IMR-90 (cell line): ENCODE data around the gene VWCE. TPM values are rescaled to one million over a fixed set of nuclear protein-coding genes. Genes with fewer than 3 reads are reported as not detected.

Source experiments
- ATAC-seq: fragments of 200-7000 bp; cut with Tn5 transposase; 2 replicates; pipeline ENCODE4 v1.9.1; 2020; ENCODE audit warnings: low read depth, mild to moderate bottlenecking, moderate library complexity
- BruUV-seq: library from RNA; stranded (reverse); fragments of 400-500 nt; replicated peaks from 2 replicates; lab custom pipeline; 2021; lab: Mats Ljungman, UMichigan
- CTCF ChIA-PET: fragments of 300-600 bp; formaldehyde crosslinking; extraction: SDS; loops from one replicate; lab custom pipeline; 2021; ENCODE audit warnings: antibody characterized with exemption; lab: Yijun Ruan, JAX
- POLR2A ChIA-PET: fragments of 300-600 bp; sonication (Branson Sonifier 250); formaldehyde crosslinking; loops from one replicate; lab custom pipeline; 2022; ENCODE audit warnings: antibody characterized with exemption; ENCODE audit not compliant: unreplicated experiment; lab: Charles Lee
- DNase-seq: peaks from one replicate; pipeline ENCODE4 v3.0.0; 2013
- H2AFZ ChIP-seq: replicated peaks from 2 replicates; pipeline ENCODE3; 2013; ENCODE audit warnings: low read length, mild to moderate bottlenecking; ENCODE audit not compliant: poor library complexity
- H2AK5ac ChIP-seq: 2 replicates; pipeline ENCODE4 v1.6.1; 2013; ENCODE audit warnings: low read depth, low read length, inconsistent platforms
- H2AK9ac ChIP-seq: replicated peaks from 2 replicates; pipeline ENCODE3; 2013; ENCODE audit warnings: mild to moderate bottlenecking, low read depth, low read length, moderate library complexity; ENCODE audit not compliant: poor library complexity
- H2BK120ac ChIP-seq: 2 replicates; pipeline ENCODE4 v1.6.1; 2013; ENCODE audit warnings: low read depth, low read length, inconsistent platforms
- H2BK15ac ChIP-seq: 3 replicates; pipeline ENCODE4 v1.6.1; 2013; ENCODE audit warnings: low read depth, low read length, inconsistent platforms
- H2BK20ac ChIP-seq: 2 replicates; pipeline ENCODE4 v1.6.1; 2013; ENCODE audit warnings: low read depth, mild to moderate bottlenecking, inconsistent platforms, low read length, moderate library complexity
- H2BK5ac ChIP-seq: 2 replicates; pipeline ENCODE4 v1.6.1; 2013; ENCODE audit warnings: mild to moderate bottlenecking, low read depth, low read length, inconsistent platforms; ENCODE audit not compliant: poor library complexity, severe bottlenecking
- H3K14ac ChIP-seq: replicated peaks from 2 replicates; pipeline ENCODE4 v1.6.1; 2013; ENCODE audit warnings: low read depth, low read length, inconsistent platforms
- H3K18ac ChIP-seq: 2 replicates; pipeline ENCODE4 v1.6.1; 2013; ENCODE audit warnings: low read depth, low read length, control low read depth
- H3K23ac ChIP-seq: 2 replicates; pipeline ENCODE4 v1.6.1; 2013; ENCODE audit warnings: low read depth, low read length, inconsistent platforms
- H3K27ac ChIP-seq: 2 replicates; pipeline ENCODE4 v1.5.1; 2013; ENCODE audit warnings: mild to moderate bottlenecking, control low read depth, low read length; ENCODE audit not compliant: insufficient read depth
- H3K27me3 ChIP-seq: 2 replicates; pipeline ENCODE4 v1.6.1; 2013; ENCODE audit warnings: low read length; ENCODE audit not compliant: control insufficient read depth, insufficient read depth
- H3K36me3 ChIP-seq: 2 replicates; pipeline ENCODE4 v1.6.1; 2013; ENCODE audit warnings: low read length, mixed read lengths; ENCODE audit not compliant: control insufficient read depth, insufficient read depth
- H3K4ac ChIP-seq: 2 replicates; pipeline ENCODE4 v1.6.1; 2013; ENCODE audit warnings: low read depth, low read length, inconsistent platforms
- H3K4me1 ChIP-seq: 2 replicates; pipeline ENCODE4 v1.6.1; 2013; ENCODE audit warnings: low read length, mixed read lengths; ENCODE audit not compliant: control insufficient read depth, insufficient read depth
- H3K4me2 ChIP-seq: 2 replicates; pipeline ENCODE4 v1.6.1; 2013; ENCODE audit warnings: low read depth, mild to moderate bottlenecking, control low read depth, low read length, moderate library complexity
- H3K4me3 ChIP-seq: 2 replicates; pipeline ENCODE4 v1.5.1; 2013; ENCODE audit warnings: low read depth, mild to moderate bottlenecking, control low read depth, low read length, moderate library complexity; ENCODE audit not compliant: insufficient read depth
- H3K56ac ChIP-seq: 2 replicates; pipeline ENCODE4 v1.6.1; 2013; ENCODE audit warnings: low read length, inconsistent platforms; ENCODE audit not compliant: insufficient read depth; ENCODE audit errors: extremely low read depth
- H3K79me1 ChIP-seq, 2 experiments: 2 replicates each; pipeline ENCODE4 v1.6.1; 2013; ENCODE audit warnings: low read length in 2 of 2, inconsistent platforms in 1 of 2, low read depth in 1 of 2
- H3K9ac ChIP-seq: 2 replicates; pipeline ENCODE4 v1.6.1; 2013; ENCODE audit warnings: low read depth, low read length, control low read depth
- H3K9me1 ChIP-seq: 2 replicates; pipeline ENCODE4 v1.6.1; 2013; ENCODE audit warnings: low read length, inconsistent platforms; ENCODE audit not compliant: insufficient read depth
- H3K9me3 ChIP-seq: 2 replicates; pipeline ENCODE4 v1.6.1; 2013; ENCODE audit warnings: low read length; ENCODE audit not compliant: control insufficient read depth, insufficient read depth
- H4K20me1 ChIP-seq: 2 replicates; pipeline ENCODE4 v1.6.1; 2013; ENCODE audit warnings: low read length, inconsistent platforms; ENCODE audit not compliant: insufficient read depth
- H4K5ac ChIP-seq: 2 replicates; pipeline ENCODE4 v1.6.1; 2013; ENCODE audit warnings: mild to moderate bottlenecking, low read depth, low read length, control low read depth
- H4K8ac ChIP-seq, 2 experiments: 2 replicates each; pipeline ENCODE4 v1.6.1; 2013; ENCODE audit warnings: low read depth in 2 of 2, low read length in 2 of 2, control low read depth in 1 of 2, inconsistent platforms in 1 of 2
- H4K91ac ChIP-seq: 2 replicates; pipeline ENCODE4 v1.6.1; 2013; ENCODE audit warnings: low read depth, low read length, inconsistent platforms; ENCODE audit not compliant: insufficient read depth
- BHLHE40 ChIP-seq: fragments of 150-350 bp; IDR thresholded peaks from 2 replicates; pipeline ENCODE4 v1.6.1; 2016; ENCODE audit warnings: mild to moderate bottlenecking, low read depth, low read length
- FOS ChIP-seq: fragments of 150-350 bp; IDR thresholded peaks from 2 replicates; pipeline ENCODE4 v1.6.1; 2016; ENCODE audit warnings: low read depth, low read length
- MAZ ChIP-seq: IDR thresholded peaks from 2 replicates; pipeline ENCODE4 v1.6.1; 2012; ENCODE audit warnings: low read depth, mild to moderate bottlenecking, low read length, improper control_type of control experiment, moderate library complexity, borderline replicate concordance
- RCOR1 ChIP-seq: IDR thresholded peaks from 2 replicates; pipeline ENCODE4 v1.6.1; 2012; ENCODE audit warnings: mild to moderate bottlenecking, low read length, improper control_type of control experiment; ENCODE audit not compliant: insufficient replicate concordance
- USF2 ChIP-seq: fragments of 150-350 bp; IDR thresholded peaks from 2 replicates; pipeline ENCODE4 v1.6.1; 2017; ENCODE audit warnings: mild to moderate bottlenecking, antibody characterized with exemption, low read length, low read depth
- WGBS, 2 experiments: methylation state at CpG; one replicate each; pipeline versions ENCODE4 v1.1.5 to v1.1.7; 2013; ENCODE audit warnings: missing lambda C conversion rate in 2 of 2; ENCODE audit not compliant: insufficient read length in 1 of 2; ENCODE audit errors: extremely low coverage in 2 of 2; 5-methylcytosine and 5-hydroxymethylcytosine counted together
- dilution Hi-C: fragments of 300-500 bp; cut with HindIII; formaldehyde crosslinking; loops from one replicate; pipeline ENCODE4 v1.14.3; 2018; ENCODE audit warnings: low sequenced_read_pairs; ENCODE audit not compliant: unreplicated experiment
- in situ Hi-C: fragments of 300-500 bp; cut with MboI; formaldehyde crosslinking; loops from 3 replicates; pipeline ENCODE4 v1.14.3; 2019; ENCODE audit warnings: low sequenced_read_pairs, inconsistent platforms, mixed read lengths
- intact Hi-C: fragments of 100-400 bp; cut with micrococcal nuclease; formaldehyde crosslinking; loops from 2 replicates; pipeline ENCODE4 v1.10.0; 2022
- polyA plus RNA-seq, 3 experiments: library from polyadenylated mRNA; depleted of rRNA; stranded (reverse); fragments of >200 nt; gene quantifications; 2 replicates each; pipeline ENCODE4 v1.2.3, GENCODE V29; 2012; ENCODE audit warnings: low replicate concordance in 1 of 3
- total RNA-seq: library from RNA; depleted of rRNA; stranded (reverse); fragments of >200 nt; gene quantifications from 2 replicates; pipeline ENCODE4 v1.2.3, GENCODE V29; 2012

Gene VWCE
- total and polyA plus RNA-seq, 2 of the 4 experiments (the other 2 are of a cell fraction): under 0.01 to 1.1 TPM

GRCh38 chr11:61297746-61298145 is 2.6 kb upstream of the VWCE start:
- Histone ChIP-seq H3K9ac (no peak overlapping the region), H3K14ac (peak overlapping the region; percentile 23), H2AK5ac (no peak overlapping the region), H3K23ac (0 out of 2 replicates have a peak overlapping the region, but pooled peaks have one; percentile 7), H3K4me2 (no peak overlapping the region), H4K5ac (0 out of 2 replicates have a peak overlapping the region, but pooled peaks have one; percentile 4), H4K91ac (peak overlapping the region; percentile 36; the same call in 1 of the 2 replicates), H4K20me1 (peaks cover 13% of the 10 kb centered on the region; the same call in 1 of the 2 replicates), H4K8ac (peak overlapping the region in 1 of 2 experiments; percentile 64; a peak in 1 of 4 replicates), H3K79me1 (peaks cover 0 to 17% of the 10 kb centered on the region in 2 experiments; a peak in 2 of 4 replicates), H3K27me3 (peaks cover 2% of the 10 kb centered on the region; the same call in 1 of the 2 replicates), H3K4ac (peak overlapping the region; percentile 12; the same call in 1 of the 2 replicates), H2AK9ac (no peak overlapping the region), H3K4me1 (peaks cover 16% of the 10 kb centered on the region), H2AFZ (no peak overlapping the region), H2BK20ac (no peak overlapping the region), H2BK15ac (no peak overlapping the region), H3K36me3 (peaks cover 38% of the 10 kb centered on the region), H3K9me3 (no peaks in the 10 kb centered on the region), H3K56ac (peak overlapping the region; percentile 19; the same call in 1 of the 2 replicates), H2BK5ac (peak overlapping the region; percentile 55), H2BK120ac (peak overlapping the region; percentile 63; the same call in 1 of the 2 replicates), H3K4me3 (no peak overlapping the region), H3K27ac (peak overlapping the region; percentile 49; the same call in 1 of the 2 replicates), H3K18ac (peak overlapping the region; percentile 6; the same call in 1 of the 2 replicates), H3K9me1 (peaks cover 20% of the 10 kb centered on the region)
- DNase-seq: peak; percentile 91
- CTCF ChIA-PET: no interaction called here
- intact Hi-C loops (no loop called here), in situ Hi-C loops (no loop called here), dilution Hi-C loops (no loop called here)
- POLR2A ChIA-PET: no interaction called here
- ATAC-seq: peak; percentile 34
- no CpG with 5 or more reads among the region's 5 CpGs for WGBS, 2 experiments
- TF ChIP-seq USF2: peak; percentile 76
- peak; percentile 49 for TF ChIP-seq BHLHE40
- peak; percentile 67 for TF ChIP-seq FOS
- no peak for TF ChIP-seq RCOR1
- no peak for TF ChIP-seq MAZ
- no TSS peak for BruUV-seq
